Hepatocyte (in vitro differentiated cells): ENCODE measurements around the gene CTTN. TPM values are rescaled to one million over a fixed set of nuclear protein-coding genes. Genes with fewer than 3 reads are reported as not detected.

Experiments used
- DNase-seq: peaks from one replicate; pipeline ENCODE4 v3.0.0-alpha.2; 2016; ENCODE audit warnings: low spot score
- H2AFZ ChIP-seq: fragments of 200-600 bp; sonication (generic); 2 replicates; pipeline ENCODE4 v1.6.0; 2016; ENCODE audit warnings: antibody characterized with exemption, mild to moderate bottlenecking
- H3K27ac ChIP-seq: fragments of 200-600 bp; sonication (generic); 2 replicates; pipeline ENCODE4 v1.5.1; 2016; ENCODE audit warnings: mild to moderate bottlenecking
- H3K27me3 ChIP-seq: fragments of 200-600 bp; sonication (generic); 2 replicates; pipeline ENCODE4 v1.6.1; 2016
- H3K36me3 ChIP-seq: fragments of 200-600 bp; sonication (generic); replicated peaks from 2 replicates; pipeline ENCODE4 v1.5.1; 2016; ENCODE audit warnings: low read depth; ENCODE audit not compliant: insufficient read depth
- H3K4me1 ChIP-seq: fragments of 200-600 bp; sonication (generic); 2 replicates; pipeline ENCODE4 v1.5.1; 2016; ENCODE audit warnings: mild to moderate bottlenecking, moderate library complexity; ENCODE audit not compliant: insufficient read depth
- H3K4me2 ChIP-seq: fragments of 200-600 bp; sonication (generic); 2 replicates; pipeline ENCODE4 v1.6.0; 2016
- H3K4me3 ChIP-seq: fragments of 200-600 bp; sonication (generic); 2 replicates; pipeline ENCODE4 v1.5.1; 2016; ENCODE audit warnings: mild to moderate bottlenecking
- H3K79me2 ChIP-seq: fragments of 200-600 bp; sonication (generic); 2 replicates; pipeline ENCODE4 v1.6.0; 2017; ENCODE audit warnings: mild to moderate bottlenecking
- H3K9me2 ChIP-seq: fragments of 200-600 bp; sonication (generic); replicated peaks from 2 replicates; pipeline ENCODE4 v1.6.0; 2017; ENCODE audit warnings: mild to moderate bottlenecking; ENCODE audit not compliant: insufficient read depth
- H3K9me3 ChIP-seq: fragments of 200-600 bp; sonication (generic); 2 replicates; pipeline ENCODE4 v1.5.1; 2016; ENCODE audit warnings: low read depth, mild to moderate bottlenecking
- H4K20me1 ChIP-seq: fragments of 200-600 bp; sonication (generic); 2 replicates; pipeline ENCODE4 v1.6.0; 2016; ENCODE audit warnings: mild to moderate bottlenecking; ENCODE audit not compliant: insufficient read depth, poor library complexity, severe bottlenecking
- EZH2 ChIP-seq: fragments of 200-600 bp; sonication (generic); IDR thresholded peaks from 2 replicates; pipeline ENCODE4 v1.6.1; 2016; ENCODE audit warnings: antibody characterized with exemption, mild to moderate bottlenecking, borderline replicate concordance
- EZH2phosphoT487 ChIP-seq: fragments of 200-600 bp; sonication (generic); IDR thresholded peaks from one replicate; pipeline ENCODE4 v1.6.1; 2018; ENCODE audit warnings: antibody characterized with exemption, mild to moderate bottlenecking, low read depth, moderate library complexity; ENCODE audit not compliant: unreplicated experiment, severe bottlenecking
- WGBS: methylation state at CpG from one replicate; pipeline ENCODE4 v1.1.6; 2016; ENCODE audit warnings: low lambda C conversion rate; ENCODE audit errors: missing lambda C conversion rate; 5-methylcytosine and 5-hydroxymethylcytosine counted together
- polyA plus RNA-seq: library from polyadenylated mRNA; unstranded; fragments of >200 nt; fragmentation: Nextera tagmentation; extraction: Ambion mirVana; gene quantifications from 2 replicates; pipeline ENCODE4 v1.2.1, GENCODE V29; 2016
- total RNA-seq: library from RNA; depleted of rRNA; stranded (reverse); fragments of >200 nt; gene quantifications from 2 replicates; pipeline ENCODE4 v1.2.3, GENCODE V29; 2014
- TF ChIP-seq, protein P1 (sequence below): fragments of 200-600 bp; sonication (generic); IDR thresholded peaks from 2 replicates; pipeline ENCODE4 v1.5.1; 2016; ENCODE audit warnings: antibody characterized with exemption, mild to moderate bottlenecking; ENCODE audit not compliant: poor library complexity

The CTTN gene
- total and polyA plus RNA-seq, 2 experiments from 2014 or later: 154 to 207 TPM

DNA sequence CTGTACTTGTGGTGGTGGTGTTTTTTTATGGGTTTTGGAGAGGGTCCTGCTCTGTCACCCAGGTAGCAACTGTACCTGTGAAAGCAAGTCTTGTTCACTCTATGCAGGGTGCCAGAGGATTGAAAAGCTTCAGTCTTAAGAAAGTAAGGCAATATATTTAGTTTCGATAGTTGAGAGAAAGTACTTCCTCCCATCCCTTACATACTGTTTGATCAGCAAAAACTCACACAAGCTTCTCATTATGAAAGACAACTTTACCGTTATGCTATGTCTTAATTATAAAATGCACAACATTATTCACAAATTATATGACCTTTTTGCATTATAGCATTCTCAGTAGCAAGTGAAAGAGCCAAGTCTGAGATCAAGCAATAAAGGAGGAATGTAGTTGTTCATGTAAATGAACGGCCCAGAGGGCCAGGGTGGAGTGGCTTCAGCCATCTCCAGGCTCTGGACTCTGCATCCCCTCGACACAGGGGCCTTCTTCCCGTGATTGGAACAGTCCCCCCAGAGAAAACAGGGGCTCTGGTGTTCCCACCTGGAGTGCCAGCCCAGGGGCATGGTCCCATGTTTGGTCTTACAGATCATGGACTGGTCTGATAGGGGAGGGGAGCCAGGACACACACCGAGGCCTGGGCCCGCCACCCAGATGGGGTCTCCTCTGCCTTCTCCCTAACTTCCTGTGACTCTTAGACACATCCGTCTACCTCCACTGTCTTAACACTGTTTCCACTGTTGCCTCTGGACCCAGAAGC, 38.7 kb upstream of the CTTN start:
- Histone ChIP-seq H3K36me3 (no peaks in the 10 kb centered on the region), H4K20me1 (no peaks in the 10 kb centered on the region), H3K4me2 (no peak overlapping the region), H3K4me1 (no peaks in the 10 kb centered on the region), H3K9me2 (no peaks in the 10 kb centered on the region), H3K79me2 (no peaks in the 10 kb centered on the region), H3K4me3 (no peak overlapping the region), H3K27ac (no peak overlapping the region), H3K9me3 (no peaks in the 10 kb centered on the region), H2AFZ (no peak overlapping the region), H3K27me3 (no peaks in the 10 kb centered on the region)
- no peak for DNase-seq
- WGBS: 94% methylated on average over 8 of the region's 8 CpGs
- TF ChIP-seq EZH2: no peak
- no peak for TF ChIP-seq EZH2phosphoT487
- TF ChIP-seq, protein P1, sequence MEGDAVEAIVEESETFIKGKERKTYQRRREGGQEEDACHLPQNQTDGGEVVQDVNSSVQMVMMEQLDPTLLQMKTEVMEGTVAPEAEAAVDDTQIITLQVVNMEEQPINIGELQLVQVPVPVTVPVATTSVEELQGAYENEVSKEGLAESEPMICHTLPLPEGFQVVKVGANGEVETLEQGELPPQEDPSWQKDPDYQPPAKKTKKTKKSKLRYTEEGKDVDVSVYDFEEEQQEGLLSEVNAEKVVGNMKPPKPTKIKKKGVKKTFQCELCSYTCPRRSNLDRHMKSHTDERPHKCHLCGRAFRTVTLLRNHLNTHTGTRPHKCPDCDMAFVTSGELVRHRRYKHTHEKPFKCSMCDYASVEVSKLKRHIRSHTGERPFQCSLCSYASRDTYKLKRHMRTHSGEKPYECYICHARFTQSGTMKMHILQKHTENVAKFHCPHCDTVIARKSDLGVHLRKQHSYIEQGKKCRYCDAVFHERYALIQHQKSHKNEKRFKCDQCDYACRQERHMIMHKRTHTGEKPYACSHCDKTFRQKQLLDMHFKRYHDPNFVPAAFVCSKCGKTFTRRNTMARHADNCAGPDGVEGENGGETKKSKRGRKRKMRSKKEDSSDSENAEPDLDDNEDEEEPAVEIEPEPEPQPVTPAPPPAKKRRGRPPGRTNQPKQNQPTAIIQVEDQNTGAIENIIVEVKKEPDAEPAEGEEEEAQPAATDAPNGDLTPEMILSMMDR: no peak

- H3K27ac ChIP-seq: no peak overlapping the region
Observed at GRCh38 chr11:70360211-70360610, 38.1 kb upstream of the CTTN start.

GRCh38 chr11:70364178-70364577, 34.2 kb upstream of the CTTN start:
- no peak overlapping the region for H3K4me3 ChIP-seq
- no peaks in the 10 kb centered on the region for H3K9me3 ChIP-seq
- H3K79me2 ChIP-seq: no peaks in the 10 kb centered on the region
- H3K27me3 ChIP-seq: no peaks in the 10 kb centered on the region
- H3K27ac ChIP-seq: no peak overlapping the region
- no peak for DNase-seq
- H4K20me1 ChIP-seq: no peaks in the 10 kb centered on the region
- WGBS: 91% methylated on average over 2 of the region's 2 CpGs
- H3K9me2 ChIP-seq: no peaks in the 10 kb centered on the region
- H3K36me3 ChIP-seq: no peaks in the 10 kb centered on the region
- no peaks in the 10 kb centered on the region for H3K4me1 ChIP-seq
- no peak overlapping the region for H3K4me2 ChIP-seq
- no peak overlapping the region for H2AFZ ChIP-seq
- TF ChIP-seq EZH2 (no peak), EZH2phosphoT487 (no peak)
- TF ChIP-seq, protein P1: no peak

More at GRCh38 chr11:70360211-70360610, 38.1 kb upstream of the CTTN start:
- Histone ChIP-seq H3K36me3 (no peaks in the 10 kb centered on the region), H3K9me2 (no peaks in the 10 kb centered on the region), H3K4me2 (no peak overlapping the region), H2AFZ (no peak overlapping the region), H4K20me1 (no peaks in the 10 kb centered on the region), H3K9me3 (no peaks in the 10 kb centered on the region), H3K27me3 (no peaks in the 10 kb centered on the region), H3K79me2 (no peaks in the 10 kb centered on the region), H3K4me3 (no peak overlapping the region), H3K4me1 (no peaks in the 10 kb centered on the region)
- WGBS: 80% methylated on average over 6 of the region's 6 CpGs
- no peak for TF ChIP-seq EZH2
- no peak for TF ChIP-seq EZH2phosphoT487
- TF ChIP-seq, protein P1: no peak
- no peak for DNase-seq
